ENCODE measurements around the gene PPP1R12C.
"Not testable (repeated sequence)": the region's sequence is repeated elsewhere in the genome, so short reads cannot be mapped to it uniquely, and the experiment has no call there.

The PPP1R12C gene

DNA sequence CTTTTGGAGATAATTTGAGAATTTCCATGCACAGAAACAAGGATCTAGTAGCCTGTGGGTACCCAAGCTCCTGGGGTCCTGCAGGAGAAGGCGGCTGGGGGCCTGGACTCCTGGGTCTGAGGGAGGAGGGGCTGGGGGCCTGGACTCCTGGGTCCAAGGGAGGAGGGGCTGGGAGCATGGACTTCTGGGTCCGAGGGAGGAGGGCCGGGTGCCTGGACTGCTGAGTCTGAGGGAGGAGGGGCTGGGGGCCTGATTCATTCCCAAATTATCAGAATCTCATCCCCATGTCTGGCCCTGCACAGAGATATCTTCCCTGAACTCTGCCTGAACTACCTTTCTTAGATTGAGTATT, 54.0 kb downstream of the PPP1R12C start:
- Histone ChIP-seq H3K27ac (ENCODE audit: low read length) (no peak overlapping the region), H3K79me2 (ENCODE audit: low read length) (peaks cover 21% of the 10 kb centered on the region), H2AFZ (ENCODE audit: low read depth, low read length) (no peak overlapping the region), H4K20me1 (ENCODE audit: insufficient read depth, low read length) (0 out of 2 replicates have a peak, but pooled peaks cover 8% of the 10 kb centered on the region), H3K36me3 (replicated peaks; ENCODE audit: low read depth, low read length) (peaks cover 10% of the 10 kb centered on the region), H3K9me3 (ENCODE audit: insufficient read depth, low read length) (no peaks in the 10 kb centered on the region), H3K4me1 (ENCODE audit: low read length) (peaks cover 9% of the 10 kb centered on the region), H3K9ac (ENCODE audit: low read length) (no peak overlapping the region), H3K4me3 (ENCODE audit: low read length) (peak overlapping the region; percentile 63), H3K27me3 (ENCODE audit: low read depth, low read length) (peaks cover 14% of the 10 kb centered on the region), H3K4me2 (ENCODE audit: low read length) (peak overlapping the region; percentile 48)
- TF ChIP-seq EZH2phosphoT487 (IDR thresholded peaks at IDR 0.05; ENCODE audit: low read depth), result no peak
- TF ChIP-seq, protein P1, sequence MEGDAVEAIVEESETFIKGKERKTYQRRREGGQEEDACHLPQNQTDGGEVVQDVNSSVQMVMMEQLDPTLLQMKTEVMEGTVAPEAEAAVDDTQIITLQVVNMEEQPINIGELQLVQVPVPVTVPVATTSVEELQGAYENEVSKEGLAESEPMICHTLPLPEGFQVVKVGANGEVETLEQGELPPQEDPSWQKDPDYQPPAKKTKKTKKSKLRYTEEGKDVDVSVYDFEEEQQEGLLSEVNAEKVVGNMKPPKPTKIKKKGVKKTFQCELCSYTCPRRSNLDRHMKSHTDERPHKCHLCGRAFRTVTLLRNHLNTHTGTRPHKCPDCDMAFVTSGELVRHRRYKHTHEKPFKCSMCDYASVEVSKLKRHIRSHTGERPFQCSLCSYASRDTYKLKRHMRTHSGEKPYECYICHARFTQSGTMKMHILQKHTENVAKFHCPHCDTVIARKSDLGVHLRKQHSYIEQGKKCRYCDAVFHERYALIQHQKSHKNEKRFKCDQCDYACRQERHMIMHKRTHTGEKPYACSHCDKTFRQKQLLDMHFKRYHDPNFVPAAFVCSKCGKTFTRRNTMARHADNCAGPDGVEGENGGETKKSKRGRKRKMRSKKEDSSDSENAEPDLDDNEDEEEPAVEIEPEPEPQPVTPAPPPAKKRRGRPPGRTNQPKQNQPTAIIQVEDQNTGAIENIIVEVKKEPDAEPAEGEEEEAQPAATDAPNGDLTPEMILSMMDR (IDR thresholded peaks at IDR 0.05; ENCODE audit: low read depth, low read length), result no peak

DNA sequence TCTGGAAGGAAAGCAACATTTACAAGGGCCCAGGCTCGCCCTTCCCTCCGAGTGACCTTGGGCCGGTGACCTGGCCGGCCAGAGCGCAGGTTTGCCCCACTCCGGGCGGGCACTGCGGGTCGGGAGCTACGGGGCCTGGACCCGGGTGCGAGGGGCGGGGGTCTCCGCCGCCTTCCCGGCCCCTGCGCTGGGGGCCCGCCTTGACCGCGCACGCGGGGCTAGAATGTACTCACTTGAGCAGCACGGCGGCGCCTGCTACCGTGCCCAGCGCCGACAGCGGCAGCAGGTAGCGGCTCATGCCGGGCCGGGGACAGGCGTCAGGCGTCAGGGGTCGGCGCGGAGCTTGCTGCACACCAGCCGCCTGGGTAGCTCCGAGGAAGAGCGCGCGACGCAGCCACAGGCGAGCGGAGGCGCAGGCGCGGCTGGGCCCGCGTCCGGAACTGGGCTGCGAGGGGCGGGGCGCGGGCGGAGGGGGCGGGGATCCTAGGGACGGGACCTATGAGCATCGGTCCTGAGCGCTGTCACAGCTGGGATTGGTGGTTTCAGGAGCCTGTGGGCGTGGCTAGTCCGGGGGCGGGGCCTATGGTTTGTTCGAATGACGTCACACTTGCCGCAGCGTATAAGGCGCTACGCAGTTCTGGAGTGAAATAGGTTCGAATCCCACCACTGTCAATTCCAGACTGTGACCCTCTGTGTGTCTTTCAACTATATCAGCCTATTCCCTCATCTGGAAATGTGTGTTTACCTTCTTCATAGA, 54.5 kb downstream of the PPP1R12C start, which contains the start of gene RDH13:
Gene RDH13 (minus strand): TSS at position 414 of the 757 bp plus-strand sequence. CDS start 116 bp downstream, at position 298.
- H3K4me3 ChIP-seq (ENCODE audit: low read length), result peak within 1 kb of the TSS; percentile 93
- H3K4me1 ChIP-seq (ENCODE audit: low read length), result peaks cover 9% of the 10 kb centered on the region
- peak within 1 kb of the TSS; percentile 91 for H3K9ac ChIP-seq (ENCODE audit: low read length)
- peak within 1 kb of the TSS; percentile 100 for H3K4me2 ChIP-seq (ENCODE audit: low read length)
- H3K27ac ChIP-seq (ENCODE audit: low read length), result peak within 1 kb of the TSS; percentile 24; the same call in 1 of the 2 replicates
- H3K27me3 ChIP-seq (ENCODE audit: low read depth, low read length), result peaks cover 14% of the 10 kb centered on the region
- H4K20me1 ChIP-seq (ENCODE audit: insufficient read depth, low read length), result 0 out of 2 replicates have a peak, but pooled peaks cover 8% of the 10 kb centered on the region
- H3K9me3 ChIP-seq (ENCODE audit: insufficient read depth, low read length), result no peaks in the 10 kb centered on the region
- peaks cover 21% of the 10 kb centered on the region for H3K79me2 ChIP-seq (ENCODE audit: low read length)
- no peak within 1 kb of the TSS for H2AFZ ChIP-seq (ENCODE audit: low read depth, low read length)
- TF ChIP-seq, protein P1 (IDR thresholded peaks at IDR 0.05; ENCODE audit: low read depth, low read length), result no peak
- no peak for TF ChIP-seq EZH2phosphoT487 (IDR thresholded peaks at IDR 0.05; ENCODE audit: low read depth)
- H3K36me3 ChIP-seq (replicated peaks; ENCODE audit: low read depth, low read length), result peaks cover 12% of the 10 kb centered on the region

DNA sequence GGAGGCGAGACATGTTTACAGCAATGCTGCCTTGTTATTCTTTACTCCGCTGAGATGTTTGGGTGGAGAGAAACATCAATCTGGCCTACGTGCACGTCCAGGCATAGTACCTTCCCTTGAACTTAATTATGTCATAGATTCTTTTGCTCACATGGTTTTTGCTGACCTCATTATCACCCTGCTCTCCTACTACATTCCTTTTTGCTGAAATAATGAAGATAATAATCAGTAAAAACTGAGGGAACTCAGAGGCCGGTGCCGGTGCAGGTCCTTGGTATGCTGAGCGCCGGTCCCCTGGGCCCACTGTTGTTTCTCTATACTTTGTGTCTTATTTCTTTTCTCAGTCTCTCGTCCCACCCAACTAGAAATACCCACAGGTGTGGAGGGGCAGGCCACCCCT, 57.1 kb downstream of the PPP1R12C start:
- H3K4me1 ChIP-seq (ENCODE audit: low read length); H3K27ac ChIP-seq (ENCODE audit: low read length); H3K27me3 ChIP-seq (ENCODE audit: low read depth, low read length); H3K9me3 ChIP-seq (ENCODE audit: insufficient read depth, low read length); H3K4me3 ChIP-seq (ENCODE audit: low read length); H2AFZ ChIP-seq (ENCODE audit: low read depth, low read length); H3K4me2 ChIP-seq (ENCODE audit: low read length); H3K9ac ChIP-seq (ENCODE audit: low read length): not testable (repeated sequence)
- H4K20me1 ChIP-seq (ENCODE audit: insufficient read depth, low read length), result peaks cover 11% of the 10 kb centered on the region; the same call in 1 of the 2 replicates
- H3K36me3 ChIP-seq (replicated peaks; ENCODE audit: low read depth, low read length), result peaks cover 33% of the 10 kb centered on the region
- H3K79me2 ChIP-seq (ENCODE audit: low read length), result peaks cover 21% of the 10 kb centered on the region

DNA sequence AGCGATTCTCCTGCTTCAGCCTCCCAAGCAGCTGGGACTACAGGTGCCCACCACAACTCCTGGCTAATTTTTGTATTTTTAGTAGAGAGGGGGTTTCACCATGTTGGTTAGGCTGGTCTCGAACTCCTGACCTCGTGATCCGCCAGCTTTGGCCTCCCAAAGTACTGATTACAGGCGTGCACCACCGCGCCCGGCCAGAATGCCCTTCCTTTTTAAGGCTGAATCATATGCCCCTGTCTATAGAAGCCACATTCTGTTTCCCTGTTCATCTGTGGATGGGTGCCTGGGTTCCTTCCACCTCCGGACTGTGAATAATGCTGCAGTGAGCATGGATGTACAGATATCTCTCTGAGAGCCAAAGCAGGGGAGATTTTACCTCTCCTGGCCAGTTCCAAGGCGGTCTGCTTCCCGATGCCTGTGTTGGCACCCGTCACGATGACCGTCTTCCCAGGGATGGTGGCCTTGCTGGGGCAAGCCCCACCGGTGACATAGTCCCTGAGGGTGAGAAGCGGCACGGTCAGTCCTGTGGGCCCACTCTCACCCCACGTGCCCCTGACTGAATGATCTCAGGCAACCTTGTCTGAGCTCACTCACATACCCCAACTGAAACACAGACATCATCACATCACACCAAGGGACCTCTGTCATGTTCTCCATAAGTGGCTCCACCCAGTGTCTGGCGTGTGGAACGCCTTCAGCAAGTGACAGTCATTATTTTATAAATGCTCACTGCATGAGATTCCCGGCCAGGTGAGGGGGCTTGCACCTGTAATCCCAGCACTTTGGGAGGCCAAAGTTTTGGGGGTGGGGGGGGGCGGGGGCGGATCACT, 58.4 kb downstream of the PPP1R12C start:
- Histone ChIP-seq H3K4me1 (ENCODE audit: low read length) (peaks cover 9% of the 10 kb centered on the region), H3K27me3 (ENCODE audit: low read depth, low read length) (no peaks in the 10 kb centered on the region), H2AFZ (ENCODE audit: low read depth, low read length) (no peak overlapping the region), H3K4me2 (ENCODE audit: low read length) (no peak overlapping the region), H4K20me1 (ENCODE audit: insufficient read depth, low read length) (peaks cover 11% of the 10 kb centered on the region; the same call in 1 of the 2 replicates), H3K9me3 (ENCODE audit: insufficient read depth, low read length) (no peaks in the 10 kb centered on the region), H3K9ac (ENCODE audit: low read length) (no peak overlapping the region), H3K79me2 (ENCODE audit: low read length) (peaks cover 21% of the 10 kb centered on the region), H3K36me3 (replicated peaks; ENCODE audit: low read depth, low read length) (peaks cover 34% of the 10 kb centered on the region), H3K27ac (ENCODE audit: low read length) (no peak overlapping the region), H3K4me3 (ENCODE audit: low read length) (no peak overlapping the region)
- TF ChIP-seq EZH2phosphoT487 (IDR thresholded peaks at IDR 0.05; ENCODE audit: low read depth), result no peak
- TF ChIP-seq, protein P1 (IDR thresholded peaks at IDR 0.05; ENCODE audit: low read depth, low read length), result peak; percentile 34

All from OCI-LY3 (cell line).